ENCODE measurements around the gene NMNAT2. TPM values are rescaled to one million over a fixed set of nuclear protein-coding genes. Genes with fewer than 3 reads are reported as not detected.

NMNAT2 gene
- total RNA-seq, 1 experiment from 2014 or later = 0.39 TPM

DNA sequence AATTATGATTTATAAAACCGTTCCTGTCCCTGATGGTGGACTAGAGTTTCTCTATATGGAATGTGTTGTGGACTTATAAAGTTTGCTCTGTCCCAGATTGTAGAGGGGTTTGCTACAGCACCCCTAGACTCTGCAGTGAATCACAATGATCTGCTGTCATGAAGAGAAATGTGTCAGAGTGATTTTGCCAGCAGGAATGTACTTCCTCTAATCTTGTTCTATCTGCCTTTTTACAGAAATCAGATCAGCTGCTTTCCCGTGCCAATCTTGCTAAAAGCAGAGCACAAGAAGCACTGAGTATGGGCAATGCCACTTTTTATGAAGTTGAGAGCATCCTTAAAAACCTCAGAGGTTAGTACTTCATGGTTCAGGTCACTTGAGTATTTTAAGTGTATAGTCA lies 180.1 kb downstream of the NMNAT2 start:
- DNase-seq (ENCODE audit: low read depth, low spot score) (no peak), ATAC-seq (no peak)
- ChIA-PET POLR2A (no interaction called here), CTCF (no interaction called here)
- TF ChIP-seq, protein P1, sequence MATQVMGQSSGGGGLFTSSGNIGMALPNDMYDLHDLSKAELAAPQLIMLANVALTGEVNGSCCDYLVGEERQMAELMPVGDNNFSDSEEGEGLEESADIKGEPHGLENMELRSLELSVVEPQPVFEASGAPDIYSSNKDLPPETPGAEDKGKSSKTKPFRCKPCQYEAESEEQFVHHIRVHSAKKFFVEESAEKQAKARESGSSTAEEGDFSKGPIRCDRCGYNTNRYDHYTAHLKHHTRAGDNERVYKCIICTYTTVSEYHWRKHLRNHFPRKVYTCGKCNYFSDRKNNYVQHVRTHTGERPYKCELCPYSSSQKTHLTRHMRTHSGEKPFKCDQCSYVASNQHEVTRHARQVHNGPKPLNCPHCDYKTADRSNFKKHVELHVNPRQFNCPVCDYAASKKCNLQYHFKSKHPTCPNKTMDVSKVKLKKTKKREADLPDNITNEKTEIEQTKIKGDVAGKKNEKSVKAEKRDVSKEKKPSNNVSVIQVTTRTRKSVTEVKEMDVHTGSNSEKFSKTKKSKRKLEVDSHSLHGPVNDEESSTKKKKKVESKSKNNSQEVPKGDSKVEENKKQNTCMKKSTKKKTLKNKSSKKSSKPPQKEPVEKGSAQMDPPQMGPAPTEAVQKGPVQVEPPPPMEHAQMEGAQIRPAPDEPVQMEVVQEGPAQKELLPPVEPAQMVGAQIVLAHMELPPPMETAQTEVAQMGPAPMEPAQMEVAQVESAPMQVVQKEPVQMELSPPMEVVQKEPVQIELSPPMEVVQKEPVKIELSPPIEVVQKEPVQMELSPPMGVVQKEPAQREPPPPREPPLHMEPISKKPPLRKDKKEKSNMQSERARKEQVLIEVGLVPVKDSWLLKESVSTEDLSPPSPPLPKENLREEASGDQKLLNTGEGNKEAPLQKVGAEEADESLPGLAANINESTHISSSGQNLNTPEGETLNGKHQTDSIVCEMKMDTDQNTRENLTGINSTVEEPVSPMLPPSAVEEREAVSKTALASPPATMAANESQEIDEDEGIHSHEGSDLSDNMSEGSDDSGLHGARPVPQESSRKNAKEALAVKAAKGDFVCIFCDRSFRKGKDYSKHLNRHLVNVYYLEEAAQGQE (IDR thresholded peaks at IDR 0.05; ENCODE audit: insufficient read depth in 1 of 2, low read depth in 2 of 2, low read length in 1 of 2) = no peak
- no peak for TF ChIP-seq POLR2AphosphoS5 (IDR thresholded peaks at IDR 0.05; ENCODE audit: low read depth, low read length)
- TF ChIP-seq, protein P2, sequence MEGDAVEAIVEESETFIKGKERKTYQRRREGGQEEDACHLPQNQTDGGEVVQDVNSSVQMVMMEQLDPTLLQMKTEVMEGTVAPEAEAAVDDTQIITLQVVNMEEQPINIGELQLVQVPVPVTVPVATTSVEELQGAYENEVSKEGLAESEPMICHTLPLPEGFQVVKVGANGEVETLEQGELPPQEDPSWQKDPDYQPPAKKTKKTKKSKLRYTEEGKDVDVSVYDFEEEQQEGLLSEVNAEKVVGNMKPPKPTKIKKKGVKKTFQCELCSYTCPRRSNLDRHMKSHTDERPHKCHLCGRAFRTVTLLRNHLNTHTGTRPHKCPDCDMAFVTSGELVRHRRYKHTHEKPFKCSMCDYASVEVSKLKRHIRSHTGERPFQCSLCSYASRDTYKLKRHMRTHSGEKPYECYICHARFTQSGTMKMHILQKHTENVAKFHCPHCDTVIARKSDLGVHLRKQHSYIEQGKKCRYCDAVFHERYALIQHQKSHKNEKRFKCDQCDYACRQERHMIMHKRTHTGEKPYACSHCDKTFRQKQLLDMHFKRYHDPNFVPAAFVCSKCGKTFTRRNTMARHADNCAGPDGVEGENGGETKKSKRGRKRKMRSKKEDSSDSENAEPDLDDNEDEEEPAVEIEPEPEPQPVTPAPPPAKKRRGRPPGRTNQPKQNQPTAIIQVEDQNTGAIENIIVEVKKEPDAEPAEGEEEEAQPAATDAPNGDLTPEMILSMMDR (IDR thresholded peaks at IDR 0.05) = no peak
- TF ChIP-seq TCF7L2 (IDR thresholded peaks at IDR 0.05; ENCODE audit: low read depth, low read length) = no peak
- TF ChIP-seq SIN3A (IDR thresholded peaks at IDR 0.05; ENCODE audit: borderline replicate concordance, insufficient read depth, low read depth, low read length) = no peak
- in situ Hi-C loops (cut with HindIII; ENCODE audit: low pct_unique_long_range_greater_than_20kb, low sequenced_read_pairs) = no loop called here
- Histone ChIP-seq H3K27me3 (ENCODE audit: control insufficient read depth, insufficient read depth, low read length) (no peaks in the 10 kb centered on the region), H3K27ac (ENCODE audit: low read length) (no peak overlapping the region), H3K4me1 (ENCODE audit: control insufficient read depth, insufficient read depth, low read length) (peaks cover 15% of the 10 kb centered on the region), H3K4me3 (ENCODE audit: low read depth in 2 of 2, low read length in 2 of 2) (no peak overlapping the region), H3K9me3 (ENCODE audit: control insufficient read depth, insufficient read depth, low read depth, low read length) (no peaks in the 10 kb centered on the region), H3K36me3 (ENCODE audit: control insufficient read depth, insufficient read depth, low read length) (no peaks in the 10 kb centered on the region)
- intact Hi-C loops (cut with micrococcal nuclease; ENCODE audit: unreplicated experiment) = no loop called here
- no TSS peak for BruUV-seq (replicated peaks)

DNA sequence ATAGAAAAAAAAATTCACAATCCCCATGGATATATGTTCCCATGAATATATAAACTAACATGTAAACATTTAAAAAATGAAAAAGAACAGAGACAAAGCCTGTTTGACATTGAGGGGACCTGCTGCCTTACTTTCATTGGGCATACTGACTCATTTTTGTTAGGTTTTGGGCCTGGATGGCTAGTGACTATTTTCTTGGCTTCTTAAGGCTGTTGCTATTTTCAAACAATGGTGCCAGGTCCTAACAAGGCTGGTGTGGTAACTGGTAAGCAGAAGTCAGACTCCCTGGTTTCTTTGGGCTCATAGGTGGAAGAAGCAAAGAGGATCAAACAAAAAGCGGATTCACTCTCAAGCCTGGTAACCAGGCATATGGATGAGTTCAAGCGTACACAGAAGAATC lies 181.1 kb downstream of the NMNAT2 start:
- POLR2A ChIA-PET = no interaction called here
- intact Hi-C loops (cut with micrococcal nuclease; ENCODE audit: unreplicated experiment) (no loop called here), in situ Hi-C loops (cut with HindIII; ENCODE audit: low pct_unique_long_range_greater_than_20kb, low sequenced_read_pairs) (no loop called here)
- CTCF ChIA-PET = no interaction called here
- no peaks in the 10 kb centered on the region for H3K27me3 ChIP-seq (ENCODE audit: control insufficient read depth, insufficient read depth, low read length)
- H3K27ac ChIP-seq (ENCODE audit: low read length) = no peak overlapping the region; the same call in 1 of the 2 replicates
- H3K36me3 ChIP-seq (ENCODE audit: control insufficient read depth, insufficient read depth, low read length) = no peaks in the 10 kb centered on the region
- H3K4me3 ChIP-seq (ENCODE audit: low read depth in 2 of 2, low read length in 2 of 2) = no peak overlapping the region
- BruUV-seq (replicated peaks) = no TSS peak
- peaks cover 15% of the 10 kb centered on the region for H3K4me1 ChIP-seq (ENCODE audit: control insufficient read depth, insufficient read depth, low read length)
- DNase-seq (ENCODE audit: low read depth, low spot score) (no peak), ATAC-seq (no peak)
- no peaks in the 10 kb centered on the region for H3K9me3 ChIP-seq (ENCODE audit: control insufficient read depth, insufficient read depth, low read depth, low read length)
- no peak for TF ChIP-seq SIN3A (IDR thresholded peaks at IDR 0.05; ENCODE audit: borderline replicate concordance, insufficient read depth, low read depth, low read length)
- TF ChIP-seq, protein P2 (IDR thresholded peaks at IDR 0.05) = no peak
- TF ChIP-seq TCF7L2 (IDR thresholded peaks at IDR 0.05; ENCODE audit: low read depth, low read length) = no peak
- no peak for TF ChIP-seq POLR2AphosphoS5 (IDR thresholded peaks at IDR 0.05; ENCODE audit: low read depth, low read length)
- TF ChIP-seq, protein P1 (IDR thresholded peaks at IDR 0.05; ENCODE audit: insufficient read depth in 1 of 2, low read depth in 2 of 2, low read length in 1 of 2) = no peak

Measured in Panc1 (cell line).